HT1080 (cell line): ENCODE results near the gene PANK4. TPM values are rescaled to one million over a fixed set of nuclear protein-coding genes. Genes with fewer than 3 reads are reported as not detected.
"Not testable (repeated sequence)": the region's sequence is repeated elsewhere in the genome, so short reads cannot be mapped to it uniquely, and the experiment has no call there.

Experiments
- DNase-seq: peaks from one replicate; pipeline ENCODE4 v3.0.0-alpha.2; 2015; ENCODE audit warnings: low read depth
- total RNA-seq: library from RNA; depleted of rRNA; stranded (reverse); fragments of >200 nt; shearing (Covaris generic); gene quantifications from 2 replicates; pipeline ENCODE4 v1.2.3, GENCODE V29; 2014

Gene PANK4
- total RNA-seq, 1 experiment from 2014 or later: 27.5 TPM

GRCh38 chr1:2559509-2560298 is 33.3 kb upstream of the PANK4 start:
- DNase-seq: no peak

GRCh38 chr1:2558861-2559260 is 32.5 kb upstream of the PANK4 start:
- DNase-seq: no peak

- DNase-seq: no peak
Measured at GRCh38 chr1:2558420-2558819, 32.0 kb upstream of the PANK4 start.

- DNase-seq: no peak
Measured at GRCh38 chr1:2557482-2558400, 31.3 kb upstream of the PANK4 start.

GRCh38 chr1:2556678-2557481 is 30.5 kb upstream of the PANK4 start:
- DNase-seq: no peak

- DNase-seq: peak; percentile 51
Measured at GRCh38 chr1:2556277-2556677, 29.9 kb upstream of the PANK4 start, which contains the start of gene TNFRSF14. Gene TNFRSF14, plus strand, starts transcription at chr1:2556371. Its CDS starts 294 bp downstream, at chr1:2556665.

GRCh38 chr1:2555634-2556276 is 29.4 kb upstream of the PANK4 start:
- DNase-seq: peak; percentile 36

GRCh38 chr1:2554621-2555387 is 28.4 kb upstream of the PANK4 start:
- DNase-seq: no peak

- DNase-seq: no peak
Measured at GRCh38 chr1:2553871-2554620, 27.6 kb upstream of the PANK4 start.

- not testable (repeated sequence) for DNase-seq
Measured at GRCh38 chr1:2553076-2553475, 26.7 kb upstream of the PANK4 start.

- no peak for DNase-seq
Measured at GRCh38 chr1:2552189-2552588, 25.8 kb upstream of the PANK4 start.

- DNase-seq: not testable (repeated sequence)
Measured at GRCh38 chr1:2551544-2551943, 25.1 kb upstream of the PANK4 start.

GRCh38 chr1:2550309-2550861 is 24.0 kb upstream of the PANK4 start:
- not testable (repeated sequence) for DNase-seq

- not testable (repeated sequence) for DNase-seq
Measured at GRCh38 chr1:2549367-2550029, 23.1 kb upstream of the PANK4 start.

- DNase-seq: peak; percentile 62
Measured at GRCh38 chr1:2548068-2548589, 21.7 kb upstream of the PANK4 start.

GRCh38 chr1:2547210-2548067 is 21.0 kb upstream of the PANK4 start:
- DNase-seq: no peak
